Trophoblast cell (in vitro differentiated cells and primary cell): Measurements from ENCODE around the gene KRT33B.
A peak's percentile ranks its signal among the peaks of the same experiment; 100 is the strongest.

Experiments used
- DNase-seq, 2 donors: peaks; one replicate each; pipeline ENCODE4 v3.0.0-alpha.2; 2016
- H2AFZ ChIP-seq: 2 replicates; pipeline ENCODE4 v1.6.1; 2013; ENCODE audit warnings: low read length, moderate library complexity, mild to moderate bottlenecking; ENCODE audit not compliant: insufficient read depth, poor library complexity
- H2AK5ac ChIP-seq: 2 replicates; pipeline ENCODE4 v1.6.1; 2013; ENCODE audit warnings: mild to moderate bottlenecking, low read length
- H2BK120ac ChIP-seq: 2 replicates; pipeline ENCODE4 v1.6.1; 2013; ENCODE audit warnings: low read length, mild to moderate bottlenecking, moderate library complexity; ENCODE audit not compliant: insufficient read depth, poor library complexity
- H2BK12ac ChIP-seq: 2 replicates; pipeline ENCODE4 v1.6.1; 2013; ENCODE audit warnings: mild to moderate bottlenecking, low read length, moderate library complexity
- H2BK5ac ChIP-seq: 2 replicates; pipeline ENCODE4 v1.6.1; 2013; ENCODE audit warnings: low read length, low read depth, moderate library complexity, mild to moderate bottlenecking; ENCODE audit not compliant: poor library complexity
- H3K14ac ChIP-seq: 2 replicates; pipeline ENCODE4 v1.6.1; 2013; ENCODE audit warnings: mild to moderate bottlenecking, low read length
- H3K18ac ChIP-seq: 2 replicates; pipeline ENCODE4 v1.6.1; 2013; ENCODE audit warnings: mild to moderate bottlenecking, low read length
- H3K23ac ChIP-seq: 2 replicates; pipeline ENCODE4 v1.6.1; 2013; ENCODE audit warnings: low read length
- H3K27ac ChIP-seq: 2 replicates; pipeline ENCODE4 v1.5.1; 2013; ENCODE audit warnings: low read depth, mild to moderate bottlenecking, inconsistent platforms, low read length, moderate library complexity
- H3K27me3 ChIP-seq: 2 replicates; pipeline ENCODE4 v1.6.1; 2013; ENCODE audit warnings: inconsistent platforms, mild to moderate bottlenecking, low read length, moderate library complexity; ENCODE audit not compliant: insufficient read depth
- H3K36me3 ChIP-seq, 2 experiments: 1 replicate in 1 of 2; 2 replicates in 1 of 2; pipeline ENCODE4 v1.6.1; 2013; ENCODE audit warnings: low read length in 2 of 2, mild to moderate bottlenecking in 2 of 2, moderate library complexity in 1 of 2; ENCODE audit not compliant: insufficient read depth in 2 of 2, control insufficient read depth in 1 of 2
- H3K4ac ChIP-seq: 2 replicates; pipeline ENCODE4 v1.6.1; 2013; ENCODE audit warnings: low read depth, mild to moderate bottlenecking, low read length, moderate library complexity
- H3K4me1 ChIP-seq, 2 experiments: 1 replicate in 1 of 2; 2 replicates in 1 of 2; pipeline ENCODE4 v1.6.1; 2013; ENCODE audit warnings: low read length in 2 of 2, mild to moderate bottlenecking in 2 of 2, moderate library complexity in 1 of 2; ENCODE audit not compliant: insufficient read depth in 2 of 2, control insufficient read depth in 1 of 2
- H3K4me2 ChIP-seq: 2 replicates; pipeline ENCODE4 v1.6.1; 2013; ENCODE audit warnings: inconsistent platforms, mild to moderate bottlenecking, low read length, moderate library complexity
- H3K4me3 ChIP-seq: 2 replicates; pipeline ENCODE4 v1.5.1; 2013; ENCODE audit warnings: mild to moderate bottlenecking, low read depth, low read length, inconsistent platforms
- H3K79me1 ChIP-seq: one replicate; pipeline ENCODE4 v1.6.1; 2013; ENCODE audit warnings: low read length
- H3K79me2 ChIP-seq: 2 replicates; pipeline ENCODE4 v1.6.1; 2013; ENCODE audit warnings: low read length, mild to moderate bottlenecking; ENCODE audit not compliant: control insufficient read depth, insufficient read depth, poor library complexity
- H3K9ac ChIP-seq: 2 replicates; pipeline ENCODE4 v1.6.1; 2013; ENCODE audit warnings: mild to moderate bottlenecking, low read length
- H3K9me3 ChIP-seq: 2 replicates; pipeline ENCODE4 v1.6.1; 2013; ENCODE audit warnings: low read depth, mild to moderate bottlenecking, control low read depth, inconsistent platforms, low read length; ENCODE audit not compliant: insufficient read depth
- H4K12ac ChIP-seq: 2 replicates; pipeline ENCODE4 v1.6.1; 2013; ENCODE audit warnings: low read depth, mild to moderate bottlenecking, low read length, moderate library complexity
- H4K8ac ChIP-seq: 2 replicates; pipeline ENCODE4 v1.6.1; 2013; ENCODE audit warnings: low read depth, mild to moderate bottlenecking, low read length, moderate library complexity
- H4K91ac ChIP-seq: one replicate; pipeline ENCODE4 v1.6.1; 2013; ENCODE audit warnings: low read depth, mild to moderate bottlenecking, low read length, moderate library complexity
- WGBS: extraction: QIAGEN DNeasy Blood & Tissue Kit; methylation state at CpG from one replicate; pipeline ENCODE4 v1.1.7; 2013; ENCODE audit warnings: missing lambda C conversion rate; ENCODE audit not compliant: insufficient read length, insufficient coverage; ENCODE audit errors: extremely low coverage; 5-methylcytosine and 5-hydroxymethylcytosine counted together

KRT33B gene

GRCh38 chr17:41343029-41343428 is 26.6 kb downstream of the KRT33B start:
- Histone ChIP-seq H3K14ac (no peak overlapping the region), H3K9me3 (peaks cover 3% of the 10 kb centered on the region), H4K8ac (no peak overlapping the region), H2BK5ac (no peak overlapping the region), H3K9ac (no peak overlapping the region), H4K12ac (no peak overlapping the region), H3K4me3 (no peak overlapping the region), H3K27ac (no peak overlapping the region), H3K4ac (no peak overlapping the region), H3K4me1 (peaks cover 3 to 5% of the 10 kb centered on the region in 2 experiments), H3K79me1 (peaks cover 1% of the 10 kb centered on the region), H3K36me3 (no peaks in the 10 kb centered on the region), H4K91ac (no peak overlapping the region), H3K23ac (no peak overlapping the region), H3K4me2 (no peak overlapping the region), H2AK5ac (no peak overlapping the region), H3K79me2 (peaks cover 2% of the 10 kb centered on the region), H2BK120ac (no peak overlapping the region), H2AFZ (no peak overlapping the region), H3K27me3 (no peaks in the 10 kb centered on the region), H2BK12ac (no peak overlapping the region), H3K18ac (no peak overlapping the region)
- DNase-seq: no peak
- no CpG with 5 or more reads among the region's 3 CpGs for WGBS

- Histone ChIP-seq H3K4me2 (no peak overlapping the region), H2BK120ac (no peak overlapping the region), H2BK5ac (no peak overlapping the region), H3K18ac (no peak overlapping the region), H3K9ac (no peak overlapping the region), H3K9me3 (peaks cover 3% of the 10 kb centered on the region), H3K27ac (no peak overlapping the region), H3K4me3 (no peak overlapping the region), H3K4me1 (peaks cover 3 to 5% of the 10 kb centered on the region in 2 experiments), H3K79me2 (peaks cover 2% of the 10 kb centered on the region), H2AK5ac (no peak overlapping the region), H3K36me3 (no peaks in the 10 kb centered on the region), H4K8ac (no peak overlapping the region), H3K4ac (no peak overlapping the region), H3K79me1 (peaks cover 1% of the 10 kb centered on the region), H2AFZ (no peak overlapping the region), H2BK12ac (no peak overlapping the region), H3K14ac (no peak overlapping the region), H3K27me3 (no peaks in the 10 kb centered on the region), H3K23ac (no peak overlapping the region), H4K91ac (no peak overlapping the region), H4K12ac (no peak overlapping the region)
- DNase-seq: peak in 1 of 2 donors; percentile 35
- WGBS: no CpG with 5 or more reads among the region's 7 CpGs
Observed at GRCh38 chr17:41340934-41341861, 28.4 kb downstream of the KRT33B start.

GRCh38 chr17:41340494-41340893 is 29.1 kb downstream of the KRT33B start:
- Histone ChIP-seq H3K9ac (no peak overlapping the region), H3K27me3 (no peaks in the 10 kb centered on the region), H3K79me2 (peaks cover 2% of the 10 kb centered on the region), H4K91ac (no peak overlapping the region), H3K4me2 (no peak overlapping the region), H3K14ac (no peak overlapping the region), H2AFZ (no peak overlapping the region), H3K36me3 (no peaks in the 10 kb centered on the region), H3K18ac (no peak overlapping the region), H4K8ac (no peak overlapping the region), H3K27ac (no peak overlapping the region), H4K12ac (no peak overlapping the region), H2BK12ac (no peak overlapping the region), H3K4me3 (no peak overlapping the region), H3K4ac (no peak overlapping the region), H3K4me1 (peaks cover 3 to 5% of the 10 kb centered on the region in 2 experiments), H3K79me1 (peaks cover 1% of the 10 kb centered on the region), H2AK5ac (peak overlapping the region; percentile 25), H3K9me3 (peaks cover 3% of the 10 kb centered on the region), H2BK5ac (no peak overlapping the region), H2BK120ac (peak overlapping the region; percentile 54), H3K23ac (no peak overlapping the region)
- no CpG with 5 or more reads among the region's 3 CpGs for WGBS
- peak in 1 of 2 donors; percentile 35 for DNase-seq

GRCh38 chr17:41339571-41340172 is 29.9 kb downstream of the KRT33B start:
- DNase-seq: peak; percentile 64 to 80
- Histone ChIP-seq H3K18ac (no peak overlapping the region), H4K91ac (no peak overlapping the region), H3K23ac (no peak overlapping the region), H4K8ac (no peak overlapping the region), H3K9ac (no peak overlapping the region), H3K9me3 (peaks cover 3% of the 10 kb centered on the region), H3K4me1 (peaks cover 3 to 5% of the 10 kb centered on the region in 2 experiments), H3K79me2 (peaks cover 2% of the 10 kb centered on the region), H3K27me3 (no peaks in the 10 kb centered on the region), H3K14ac (no peak overlapping the region), H4K12ac (no peak overlapping the region), H2AK5ac (no peak overlapping the region), H3K4me3 (no peak overlapping the region), H3K79me1 (peaks cover 1% of the 10 kb centered on the region), H2BK120ac (no peak overlapping the region), H3K4ac (no peak overlapping the region), H3K4me2 (no peak overlapping the region), H3K36me3 (no peaks in the 10 kb centered on the region), H2BK12ac (no peak overlapping the region), H2AFZ (no peak overlapping the region), H2BK5ac (no peak overlapping the region), H3K27ac (no peak overlapping the region)
- WGBS: no CpG with 5 or more reads among the region's 2 CpGs
